GM19099 (cell line): ENCODE data around the gene UACA.

ENCODE experiments used
- POLR2A ChIP-seq: IDR thresholded peaks from 3 replicates; pipeline ENCODE4 v1.6.1; 2011; ENCODE audit warnings: low read depth; ENCODE audit not compliant: insufficient read length; ENCODE audit errors: extremely low read depth

Gene UACA

DNA sequence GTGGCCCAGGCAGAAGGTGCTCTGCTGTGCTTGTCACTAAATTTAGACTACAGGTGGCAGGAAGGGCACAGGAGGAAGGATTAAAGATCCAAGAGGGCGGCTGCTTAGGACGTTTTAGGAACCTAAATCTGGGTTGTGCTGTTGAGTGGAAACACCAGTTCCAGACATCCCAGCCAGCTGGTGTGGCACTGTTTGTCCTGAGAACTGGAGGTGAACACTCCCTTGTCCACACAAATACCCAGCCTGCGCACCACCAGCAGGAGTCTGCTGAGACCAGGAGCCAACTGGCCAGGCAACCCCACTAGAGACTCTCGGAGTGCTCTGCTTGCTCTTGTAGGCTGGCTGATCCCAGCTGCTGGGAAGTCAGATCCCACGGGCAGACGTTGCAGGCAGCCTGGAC, 30.3 kb upstream of the UACA start:
- TF ChIP-seq POLR2A, result no peak

DNA sequence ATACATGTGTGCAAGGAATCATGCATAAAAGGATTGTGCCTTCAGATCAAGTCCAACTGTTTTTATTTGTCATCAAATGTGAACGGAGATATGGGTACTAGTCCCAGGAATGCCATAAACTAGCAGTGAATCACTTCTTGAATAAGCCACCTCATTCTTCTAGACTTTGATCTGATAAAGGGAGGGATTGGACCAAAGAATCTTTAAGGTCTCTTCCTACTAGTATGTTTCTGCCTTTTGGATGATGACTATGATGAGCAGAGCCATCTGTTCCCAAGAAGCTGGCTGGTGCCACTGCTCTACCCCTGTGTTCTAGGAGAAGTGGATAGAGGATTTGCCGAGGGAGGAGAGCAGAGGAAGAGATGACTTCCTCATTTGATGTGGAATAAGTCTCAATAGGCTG, 28.8 kb upstream of the UACA start:
- no peak for TF ChIP-seq POLR2A

DNA sequence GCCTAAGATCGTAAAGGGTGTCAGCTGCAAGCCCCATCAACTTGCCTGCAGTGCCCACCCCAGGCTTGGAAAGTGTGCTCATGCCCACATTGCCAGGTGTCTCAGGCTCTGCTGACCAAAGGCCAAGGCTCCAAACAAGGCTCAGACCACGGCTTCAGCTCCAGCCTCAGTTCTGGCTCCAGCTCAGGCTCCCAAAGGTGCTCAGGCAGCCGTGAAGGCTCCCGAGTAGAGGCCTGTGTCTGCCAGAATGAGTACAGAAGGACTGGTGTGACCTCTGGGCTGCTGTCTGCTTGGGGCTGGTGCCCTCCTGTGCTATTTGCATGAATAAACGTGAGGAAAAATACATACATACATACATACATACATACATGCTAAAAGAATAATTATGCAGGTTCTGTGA, 27.9 kb upstream of the UACA start:
- no peak for TF ChIP-seq POLR2A

DNA sequence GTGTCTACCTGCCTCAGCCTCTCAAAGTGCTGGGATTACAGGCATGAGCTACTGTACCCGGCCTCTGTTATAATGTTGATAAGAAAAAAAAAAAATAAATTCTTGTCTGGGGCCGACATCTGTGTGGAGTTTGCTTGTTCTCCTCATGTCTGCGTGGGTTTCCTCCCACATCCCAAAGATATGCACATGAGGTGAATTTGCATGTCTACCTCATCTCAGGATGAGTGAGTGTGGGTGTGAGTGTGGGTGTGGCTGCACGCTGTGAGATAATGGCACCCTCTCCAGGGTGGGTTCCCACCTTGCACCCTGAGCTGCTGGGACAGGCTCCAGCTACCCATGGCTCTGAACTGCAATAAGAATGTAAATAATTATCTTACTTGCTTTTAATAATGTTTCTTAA, 25.9 kb upstream of the UACA start:
- no peak for TF ChIP-seq POLR2A

DNA sequence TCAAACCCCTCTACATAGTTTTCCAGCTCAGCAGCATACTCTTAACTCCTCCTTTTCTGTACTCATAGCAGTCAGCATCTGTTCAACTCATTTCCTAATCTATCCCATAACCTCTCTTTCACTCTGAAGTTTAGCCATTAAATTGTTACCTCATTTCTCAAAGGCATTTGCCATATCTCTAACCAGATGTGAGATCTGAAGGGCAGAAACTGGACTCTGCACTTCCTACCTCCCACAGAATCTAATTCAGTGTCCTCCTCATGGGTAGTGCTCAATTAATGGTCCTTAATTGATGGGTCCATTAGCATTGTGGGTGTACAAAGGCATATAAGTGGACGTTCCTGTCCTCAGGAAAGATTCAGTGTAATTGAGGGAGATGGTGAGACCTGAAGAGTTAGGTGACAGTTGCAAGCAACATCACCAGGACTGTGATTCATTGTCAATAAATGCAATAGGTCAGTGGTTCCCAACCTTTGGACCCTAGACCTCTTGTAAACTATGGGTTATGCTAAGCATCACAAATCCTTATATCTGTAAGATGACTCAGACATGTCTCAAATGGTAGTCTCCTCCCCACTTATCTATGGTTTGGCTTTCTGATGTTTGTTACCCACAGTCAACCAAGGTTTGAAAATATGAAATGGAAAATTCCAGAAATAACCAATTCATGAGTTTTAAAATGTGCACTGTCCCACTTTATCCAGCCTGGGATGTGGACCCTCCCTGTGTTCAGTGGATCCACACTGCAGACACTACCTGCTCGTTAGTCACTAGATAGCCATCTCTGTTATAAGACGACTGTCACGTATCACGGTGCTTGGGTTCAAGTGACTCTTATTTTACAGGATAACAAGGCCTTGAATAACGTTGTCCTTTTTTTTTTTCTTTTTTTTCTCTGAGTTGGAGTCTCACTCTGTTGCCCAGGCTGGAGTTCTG, 25.0 kb upstream of the UACA start:
- no peak for TF ChIP-seq POLR2A

DNA sequence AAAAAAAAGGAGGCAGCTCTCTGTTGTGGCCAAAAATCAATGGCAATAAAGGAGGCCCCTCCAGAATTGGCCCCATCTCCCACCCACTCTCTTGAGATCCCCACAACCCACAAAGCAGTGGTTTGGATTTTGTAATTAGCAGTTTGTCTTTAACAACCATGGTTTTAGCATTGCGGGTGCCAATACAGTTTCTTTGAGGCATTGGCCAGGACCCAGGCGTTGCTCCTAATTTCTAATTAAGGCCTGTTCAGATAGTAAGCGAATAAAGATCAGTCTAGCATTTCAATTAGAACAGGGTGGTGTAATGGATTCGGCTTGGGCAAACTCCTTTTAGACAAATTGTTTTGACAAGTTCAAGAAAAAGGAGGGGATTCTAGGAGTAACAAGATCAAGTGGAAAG, 23.6 kb upstream of the UACA start:
- TF ChIP-seq POLR2A, result no peak

DNA sequence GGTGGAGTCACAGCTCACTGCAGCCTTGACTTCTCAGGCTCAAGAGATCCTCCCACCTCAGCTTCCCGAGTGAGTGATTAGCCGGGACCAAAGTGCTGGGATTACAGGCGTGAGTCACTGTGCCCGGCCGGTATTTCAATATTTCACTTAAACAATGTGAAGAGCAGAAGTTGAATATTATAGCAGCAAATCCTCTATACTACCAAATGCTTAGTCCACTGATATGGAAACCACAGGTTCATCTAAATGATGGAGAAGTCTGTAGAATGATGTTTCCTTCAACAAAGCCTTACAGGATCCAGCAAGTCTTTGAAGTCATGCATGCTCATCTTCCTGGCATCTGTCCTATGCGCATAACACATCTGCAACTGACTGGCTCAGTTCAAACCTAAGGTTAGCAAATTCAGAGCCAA, 20.3 kb upstream of the UACA start:
- no peak for TF ChIP-seq POLR2A

DNA sequence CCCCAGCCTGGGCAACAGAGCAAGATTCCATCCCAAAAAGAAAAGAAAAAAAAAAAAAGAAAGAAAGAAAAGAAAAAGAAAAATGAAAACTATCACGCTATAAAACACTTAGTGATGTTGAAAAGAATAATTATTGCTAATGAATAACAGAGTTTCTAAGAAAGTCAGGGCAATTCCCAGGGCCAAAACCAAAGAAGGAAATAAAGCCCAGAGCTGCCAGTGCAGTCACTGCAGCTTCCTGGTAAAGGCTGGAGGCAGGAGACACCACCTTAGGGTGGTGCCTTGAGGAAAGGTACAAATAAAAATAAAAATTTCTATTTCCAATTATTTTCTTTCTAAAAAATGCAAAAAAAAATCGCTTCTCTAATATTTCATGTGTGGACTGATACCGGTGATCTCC, 19.7 kb upstream of the UACA start:
- no peak for TF ChIP-seq POLR2A

DNA sequence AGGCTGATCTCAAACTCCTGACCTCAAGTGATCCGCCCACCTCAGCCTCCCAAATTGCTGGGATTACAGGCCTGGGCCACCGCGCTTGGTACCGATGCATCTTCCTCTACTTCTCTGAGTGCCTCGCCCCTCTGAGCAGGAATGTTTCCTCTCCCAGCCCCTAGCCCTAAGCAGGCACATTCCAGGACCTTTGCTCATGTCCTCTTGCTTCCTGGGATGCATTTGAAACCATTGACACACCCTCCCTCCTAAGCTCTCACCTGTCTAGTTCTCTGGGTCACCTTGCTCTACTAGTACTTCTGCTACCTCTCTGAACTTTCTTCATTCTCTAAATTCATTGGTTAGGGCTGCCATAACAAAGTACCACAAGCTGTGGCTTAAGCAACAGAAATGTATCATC, 17.9 kb upstream of the UACA start:
- TF ChIP-seq POLR2A, result no peak

DNA sequence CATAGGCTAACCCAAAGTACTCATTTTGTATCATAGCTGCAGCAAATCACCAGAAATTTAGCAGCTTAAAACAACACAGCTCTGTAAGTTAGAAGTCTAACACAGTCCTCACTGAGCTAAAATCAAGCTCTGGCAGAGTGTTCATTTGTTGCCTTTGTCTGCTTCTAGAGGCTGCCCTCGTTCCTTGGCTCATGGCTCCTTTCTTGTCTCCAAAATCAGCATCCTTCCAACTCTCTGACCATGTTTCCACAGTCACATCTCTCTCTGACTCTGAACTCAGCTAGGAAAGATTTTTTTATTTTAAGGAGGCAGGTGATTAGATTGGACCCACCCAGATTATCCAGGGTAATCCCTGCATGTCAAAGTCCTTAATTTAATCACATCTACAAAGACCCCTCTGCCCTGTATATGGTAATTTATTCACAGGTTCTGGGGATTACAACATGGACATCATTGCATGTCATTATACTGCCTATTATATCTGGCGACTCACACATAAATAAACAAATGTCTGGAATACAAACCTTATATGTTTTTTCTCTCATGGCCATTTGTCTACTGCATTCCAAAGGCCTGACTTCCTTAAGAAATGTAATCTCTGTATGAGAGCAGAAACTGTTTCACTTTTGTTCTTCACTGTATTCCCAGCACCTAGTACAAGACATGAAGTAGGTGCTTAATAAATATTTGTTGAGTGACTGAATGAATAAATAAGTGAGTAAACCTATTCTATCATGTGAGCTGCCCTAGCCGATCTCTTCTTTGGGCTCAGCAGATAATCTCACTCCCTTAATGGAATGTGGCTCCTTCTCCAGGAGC, 15.1 kb upstream of the UACA start:
- TF ChIP-seq POLR2A, result no peak

DNA sequence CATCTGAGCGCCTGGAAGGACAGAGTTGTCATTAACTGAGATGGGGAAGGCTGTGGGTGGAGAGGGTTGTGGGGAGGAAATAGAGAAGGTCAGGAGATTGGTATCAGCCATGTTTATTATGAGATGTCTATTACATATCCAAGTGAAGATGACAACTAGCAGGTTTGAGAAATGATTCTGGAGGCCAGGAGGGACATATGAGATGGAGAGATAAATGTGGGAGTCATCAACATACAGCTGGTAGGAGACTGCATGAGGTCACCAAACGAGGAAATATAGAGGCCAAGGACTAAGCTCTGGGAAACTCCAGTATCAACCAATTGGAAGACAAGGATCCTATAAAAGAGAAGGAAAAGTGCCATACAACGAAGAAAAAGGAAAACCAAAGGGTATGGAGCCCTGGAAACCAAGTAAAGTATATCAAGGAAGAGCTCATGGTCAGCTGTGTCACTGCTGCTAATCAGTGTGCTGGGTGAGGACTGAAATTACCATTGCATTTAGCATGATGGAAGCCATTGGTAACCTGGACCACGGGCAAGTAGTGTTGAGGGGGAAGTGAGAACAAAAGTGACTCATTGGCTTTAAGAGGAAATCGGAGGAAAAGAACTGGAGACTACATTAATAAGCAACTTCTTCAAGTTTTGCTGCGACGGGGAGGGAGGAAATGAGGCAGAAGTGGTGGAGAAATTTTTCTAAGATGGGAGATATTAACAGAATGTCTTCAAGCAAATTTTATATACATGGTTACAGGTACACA, 14.0 kb upstream of the UACA start:
- TF ChIP-seq POLR2A, result no peak

DNA sequence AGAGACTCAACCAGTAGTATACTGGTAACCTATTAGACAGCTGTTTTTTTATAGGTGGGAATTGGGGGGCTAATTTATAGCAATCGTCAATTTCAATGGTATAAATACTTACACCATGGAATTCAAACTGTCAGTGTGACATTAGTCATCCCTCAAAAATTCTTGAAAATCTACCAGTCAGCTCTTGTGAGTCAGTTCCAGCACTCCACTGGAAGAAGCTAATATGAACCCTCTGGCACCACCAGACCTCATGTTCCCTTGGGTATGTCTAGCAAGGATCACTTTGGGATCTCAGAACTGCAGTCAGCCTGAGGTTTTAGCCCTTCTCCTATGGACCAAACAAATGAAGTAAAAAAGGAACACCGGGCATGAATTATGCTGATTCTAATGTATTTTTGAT, 11.8 kb upstream of the UACA start:
- TF ChIP-seq POLR2A, result no peak

DNA sequence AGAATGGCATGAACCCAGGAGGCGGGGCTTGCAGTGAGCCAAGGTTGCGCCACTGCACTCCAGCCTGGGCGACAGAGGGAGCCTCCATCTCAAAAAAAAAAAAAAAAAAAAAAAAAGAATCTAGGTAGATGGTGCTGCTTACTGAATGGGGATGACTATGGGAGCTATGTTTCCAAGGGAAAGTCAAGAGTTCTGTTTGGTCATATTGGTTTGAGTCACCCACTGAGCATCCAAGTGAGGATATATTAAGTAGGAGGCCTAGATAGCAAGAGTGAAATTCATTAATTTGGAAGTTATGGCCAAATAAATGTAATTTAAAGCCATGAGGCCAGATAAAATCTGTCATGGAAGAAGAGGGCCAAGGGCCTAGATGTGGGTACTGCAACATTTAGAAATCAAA, 9.0 kb upstream of the UACA start:
- TF ChIP-seq POLR2A, result no peak

DNA sequence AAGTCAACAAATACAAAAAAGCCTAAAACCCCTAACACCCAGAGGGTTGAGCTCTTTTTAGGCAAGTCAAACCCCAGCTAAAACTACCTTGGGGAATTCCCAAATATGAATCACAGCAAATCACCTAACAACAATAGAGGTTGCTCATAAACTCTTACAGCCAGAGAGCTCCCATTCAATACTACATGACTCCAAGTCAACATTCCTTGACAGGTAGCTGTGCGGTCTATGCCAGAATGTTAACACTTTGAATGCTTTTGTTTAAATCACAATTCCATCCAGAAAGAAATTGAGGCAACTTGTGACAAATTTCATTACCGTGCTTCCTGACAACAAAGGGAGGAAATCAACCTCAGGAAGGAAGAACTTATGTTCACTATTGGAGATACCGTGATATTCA, 7.5 kb upstream of the UACA start:
- no peak for TF ChIP-seq POLR2A

DNA sequence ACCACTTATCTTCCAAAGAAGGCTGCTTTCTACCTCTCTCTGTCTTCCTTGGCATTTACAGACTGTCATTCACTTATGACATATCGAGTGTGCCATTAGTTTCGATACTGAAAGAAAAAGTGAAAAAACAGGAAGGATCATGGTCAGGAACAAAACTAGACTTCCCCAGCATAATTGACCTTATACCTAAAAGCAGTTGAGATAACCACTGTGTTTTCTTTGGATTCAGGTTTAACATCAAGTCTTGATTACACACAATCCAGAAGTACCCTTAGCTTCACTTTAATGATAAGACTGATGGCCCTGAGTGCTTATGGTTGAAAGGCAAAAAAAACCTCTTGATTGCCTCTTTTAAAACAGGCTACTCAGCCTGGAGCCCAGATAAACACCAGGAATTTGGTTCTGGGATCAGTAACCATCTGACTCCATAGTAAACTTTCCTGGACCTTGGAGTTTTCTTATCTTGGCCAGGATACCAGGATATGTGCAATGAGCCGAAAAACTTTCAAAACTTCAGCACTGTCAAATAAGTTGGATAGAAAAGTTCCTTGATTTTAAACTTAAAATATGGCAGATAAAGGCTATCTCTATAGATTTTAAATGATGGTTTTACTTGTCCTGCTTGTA, 5.0 kb upstream of the UACA start:
- TF ChIP-seq POLR2A, result no peak

DNA sequence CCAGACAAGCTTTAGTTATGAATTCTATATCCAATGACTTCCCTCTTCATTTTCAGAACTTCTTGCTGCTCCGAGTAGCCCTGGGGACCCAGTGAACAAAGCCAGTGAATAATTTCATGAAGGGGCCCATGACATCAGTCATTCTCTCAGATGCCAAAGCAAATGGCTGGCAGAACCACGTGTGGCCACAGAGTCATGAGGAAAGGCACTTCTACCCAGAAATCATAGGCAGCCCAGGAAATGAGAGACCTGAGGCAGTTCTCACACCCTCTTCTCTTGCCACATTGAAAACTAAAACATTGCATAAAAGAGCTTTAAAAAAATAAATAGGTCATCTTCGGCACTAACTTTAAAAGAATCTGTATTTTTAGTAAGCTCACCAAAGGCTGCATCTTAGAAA, 4.3 kb upstream of the UACA start:
- TF ChIP-seq POLR2A, result no peak

DNA sequence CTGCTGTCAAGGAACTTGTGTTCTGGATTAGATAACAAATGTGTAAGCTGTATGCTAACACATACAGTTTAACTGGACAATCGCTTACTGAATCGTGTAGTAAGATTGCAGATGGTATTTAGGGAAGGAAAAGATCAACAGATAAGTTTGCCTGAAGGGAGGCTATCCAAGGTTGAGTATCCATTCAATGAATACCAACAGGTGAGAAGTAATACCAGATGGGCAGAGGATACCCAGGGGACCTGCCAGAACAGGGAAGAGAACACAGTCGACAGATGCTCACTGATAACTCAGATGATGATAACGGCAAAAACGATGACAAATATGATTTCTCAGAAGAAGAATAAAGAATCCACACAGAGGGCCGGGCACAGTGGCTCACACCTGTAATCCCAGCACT, 3.2 kb upstream of the UACA start:
- TF ChIP-seq POLR2A, result no peak
